Hematopoietic multipotent progenitor cell treated with erythropoietin and hydrocortisone succinate and interleukin-3 and kit ligand, for 4 days (in vitro differentiated cells): ENCODE results near the gene TMEM170A.
A peak's percentile ranks its signal among the peaks of the same experiment; 100 is the strongest.
"Not testable (repeated sequence)": the region's sequence is repeated elsewhere in the genome, so short reads cannot be mapped to it uniquely, and the experiment has no call there.

ENCODE experiments used
- DNase-seq: peaks from one replicate; pipeline ENCODE4 v3.0.0-alpha.2; 2015

TMEM170A gene, protein sequence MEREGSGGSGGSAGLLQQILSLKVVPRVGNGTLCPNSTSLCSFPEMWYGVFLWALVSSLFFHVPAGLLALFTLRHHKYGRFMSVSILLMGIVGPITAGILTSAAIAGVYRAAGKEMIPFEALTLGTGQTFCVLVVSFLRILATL

DNA sequence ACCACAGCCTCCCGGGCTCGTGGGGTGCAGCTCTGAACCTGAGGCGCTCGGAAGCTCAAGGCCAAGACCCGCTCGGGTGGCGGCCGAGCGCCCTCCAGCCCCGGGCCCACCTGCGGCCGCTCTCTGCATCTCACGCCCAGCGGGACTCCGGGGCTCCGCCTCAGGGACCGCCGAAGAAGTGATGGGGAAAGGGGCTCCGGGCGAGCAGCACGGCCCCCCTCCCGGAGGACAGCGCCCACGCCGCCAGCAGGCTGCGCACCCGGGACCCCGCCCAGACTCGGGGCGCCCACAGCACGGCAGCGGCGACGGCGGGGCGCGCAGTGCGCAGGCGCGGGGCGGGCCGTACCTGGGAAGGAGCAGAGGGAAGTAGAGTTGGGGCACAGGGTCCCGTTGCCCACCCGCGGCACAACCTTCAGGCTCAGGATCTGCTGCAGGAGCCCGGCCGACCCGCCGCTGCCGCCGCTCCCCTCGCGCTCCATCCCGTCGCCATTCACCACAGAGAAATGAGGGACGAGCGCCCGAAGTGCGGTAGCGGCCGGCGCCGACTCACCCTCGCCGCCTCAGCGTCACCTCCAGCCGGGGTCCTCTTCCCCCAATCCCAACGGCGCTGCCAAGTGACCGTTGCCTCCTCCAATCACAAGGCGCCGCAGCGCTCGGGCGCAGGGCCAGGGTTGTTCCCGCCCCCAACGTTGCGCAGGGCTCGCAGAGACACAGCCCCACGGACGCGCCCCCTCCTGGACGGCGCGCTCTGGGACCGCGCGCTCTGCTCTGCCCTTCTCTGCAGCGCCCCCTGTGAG is at the start of gene TMEM170A:
TSS of gene TMEM170A (minus strand) at position 568 of the 797 bp plus-strand sequence. CDS start at position 479, 89 bp downstream.
- peak; percentile 99 for DNase-seq

DNA sequence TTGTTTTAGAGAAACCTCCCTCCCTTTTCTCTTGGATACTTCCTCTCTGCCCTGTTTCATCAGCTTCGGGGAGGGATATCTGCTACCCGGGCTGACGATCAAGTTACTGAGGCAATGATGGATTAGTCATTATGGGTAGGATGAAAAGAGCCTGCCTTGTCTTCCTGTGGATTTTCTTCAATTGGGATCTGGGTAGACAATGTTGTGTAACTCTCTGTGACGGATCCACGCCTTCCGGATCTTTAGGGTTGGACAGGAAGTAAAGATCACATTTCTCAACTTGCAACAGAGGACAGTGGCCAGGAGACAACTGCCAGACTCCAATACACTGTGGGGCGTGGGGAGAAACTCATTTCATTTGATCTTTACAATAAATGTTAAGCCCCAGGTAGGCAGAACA is 42.1 kb upstream of the TMEM170A start:
- DNase-seq: peak; percentile 16

DNA sequence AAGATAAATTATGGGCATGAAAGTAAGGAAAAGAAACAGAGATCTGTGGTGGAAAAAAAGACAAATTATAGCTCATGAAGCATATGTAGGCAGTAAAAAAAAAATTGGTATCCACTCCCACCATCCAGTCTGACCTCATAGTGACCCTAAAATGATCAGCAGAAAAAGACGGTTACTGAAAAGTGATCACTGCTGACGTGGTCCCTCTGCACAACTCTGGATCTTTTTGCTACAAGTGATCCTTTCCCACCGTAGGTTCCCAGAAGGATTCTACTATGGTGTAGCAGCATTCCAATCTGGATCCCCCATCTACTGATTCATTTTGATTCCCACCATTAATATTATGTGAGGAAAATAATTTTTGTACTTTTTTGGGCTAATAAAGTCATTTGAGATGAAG is 41.6 kb upstream of the TMEM170A start:
- no peak for DNase-seq

DNA sequence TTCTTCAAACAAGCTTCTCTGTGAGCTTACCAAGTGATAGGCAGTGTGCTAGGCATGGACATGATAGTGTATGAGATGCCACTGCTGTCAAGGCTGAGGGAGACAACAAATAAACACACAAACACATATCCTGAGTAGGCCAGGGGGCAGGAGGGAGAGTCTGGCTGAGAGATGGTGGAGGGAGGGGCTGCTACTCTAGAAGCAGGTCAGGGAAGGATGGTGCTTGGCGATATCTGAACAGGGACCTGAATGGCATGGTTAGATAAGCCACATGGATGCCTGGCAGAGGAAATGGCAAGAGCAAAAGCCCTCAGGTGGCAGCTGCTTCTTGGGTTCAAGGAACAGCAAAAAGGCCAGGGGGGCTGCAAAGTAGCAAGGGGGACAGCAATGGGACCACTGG is 39.3 kb upstream of the TMEM170A start:
- DNase-seq: peak; percentile 78

DNA sequence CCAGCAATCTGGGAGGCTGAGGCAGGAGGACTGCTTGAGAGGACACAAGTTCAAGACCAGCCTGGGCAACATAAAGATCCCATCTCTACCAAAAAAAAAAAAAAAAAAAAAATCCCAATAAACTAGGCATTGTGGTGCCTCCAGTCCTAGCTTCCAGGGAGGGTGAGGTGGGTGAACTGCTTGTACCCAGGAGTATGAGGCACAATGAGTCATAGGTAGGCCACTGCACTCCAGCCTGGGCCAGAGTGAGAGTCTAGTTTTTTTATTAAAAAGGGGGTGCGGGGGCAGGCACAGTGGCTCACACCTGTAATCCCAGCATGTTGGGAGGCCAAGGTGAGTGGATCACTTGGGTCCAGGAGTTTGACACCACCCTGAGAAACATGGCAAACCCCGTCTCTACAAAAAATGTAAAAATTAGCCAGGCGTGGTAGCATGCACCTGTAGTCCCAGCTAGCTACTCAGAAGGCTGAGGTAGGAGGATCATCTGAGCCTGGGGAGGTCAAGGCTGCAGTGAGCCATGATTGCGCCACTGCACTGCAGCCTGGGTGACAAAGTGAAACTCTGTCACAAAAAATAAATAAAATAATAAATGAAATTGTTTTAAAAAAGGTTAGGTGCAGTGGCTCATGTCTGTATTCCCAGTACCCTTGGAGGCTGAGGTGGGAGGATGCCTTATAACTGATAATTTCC is 38.6 kb upstream of the TMEM170A start:
- no peak for DNase-seq

DNA sequence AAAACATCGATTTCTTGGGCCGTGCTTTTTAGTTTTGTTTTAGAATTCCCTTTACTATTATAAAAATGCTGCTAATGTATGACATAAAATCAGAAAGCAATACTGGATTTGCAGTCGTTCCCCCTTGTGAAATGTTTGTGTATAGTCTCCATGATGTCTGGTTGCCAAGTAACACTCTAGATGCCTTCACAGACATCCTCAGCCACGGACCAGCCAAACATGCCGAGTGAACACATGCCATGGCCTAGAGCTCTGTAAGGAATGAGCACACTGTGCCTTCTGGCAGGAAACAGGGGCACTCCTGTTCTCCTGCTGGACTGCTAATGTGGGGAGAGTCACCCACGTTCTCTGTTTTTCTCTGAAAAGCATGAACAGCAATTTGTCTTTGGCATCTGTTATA is 37.3 kb upstream of the TMEM170A start:
- not testable (repeated sequence) for DNase-seq

DNA sequence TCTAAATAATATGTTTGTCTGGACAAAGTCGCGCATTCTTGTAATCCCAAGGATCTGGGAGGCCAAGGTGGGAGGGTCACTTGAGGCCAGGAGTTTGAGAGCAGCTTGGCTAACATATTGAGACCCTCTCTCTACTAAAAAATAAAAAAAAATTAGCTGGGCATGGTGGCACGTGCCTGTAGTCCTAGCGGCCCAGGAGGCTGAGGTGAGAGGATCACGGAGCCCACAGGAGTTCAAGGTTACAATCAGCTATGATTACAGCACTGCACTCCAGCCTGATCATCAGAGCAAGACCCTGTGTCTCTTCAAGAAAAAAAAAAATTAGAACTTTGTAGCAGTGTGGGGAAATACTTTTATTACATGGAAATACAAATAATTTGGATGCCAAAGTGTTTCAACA is 36.9 kb upstream of the TMEM170A start:
- no peak for DNase-seq

DNA sequence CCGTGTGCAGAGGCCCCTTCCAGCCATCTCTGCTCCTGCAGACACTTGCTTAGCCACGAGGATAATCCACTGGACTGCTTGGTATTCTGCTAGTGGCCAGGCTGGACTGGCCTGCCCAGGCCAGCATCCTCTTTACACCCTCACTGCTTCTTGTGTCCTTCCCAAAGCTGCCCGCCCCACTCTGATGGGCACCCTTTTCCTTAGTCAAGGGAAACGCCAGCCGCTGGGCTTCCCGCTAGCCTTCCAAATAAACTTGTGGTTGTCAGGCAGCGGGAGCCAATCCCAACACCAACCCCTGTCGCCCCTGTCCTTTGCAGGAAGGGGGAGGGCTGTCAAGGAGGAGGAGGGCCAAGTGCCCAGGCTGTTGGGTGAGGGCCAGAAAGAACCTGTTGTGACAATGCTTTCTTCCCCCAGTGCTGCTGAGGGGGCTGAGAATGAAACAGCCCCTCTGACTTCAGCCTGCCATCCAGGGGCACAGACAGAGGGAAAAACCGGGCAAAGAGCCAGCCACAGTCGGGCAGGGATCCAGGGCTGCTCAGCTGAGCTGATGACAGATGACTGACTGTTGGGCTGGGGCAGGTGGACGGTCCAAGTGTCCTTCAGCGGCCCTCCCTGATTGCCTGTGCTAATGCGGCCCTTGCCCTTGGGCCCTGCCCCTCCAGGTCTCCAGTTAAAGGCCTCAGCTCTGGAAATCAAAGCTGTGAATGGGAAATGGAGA is 34.3 kb upstream of the TMEM170A start:
- peak; percentile 20 for DNase-seq

DNA sequence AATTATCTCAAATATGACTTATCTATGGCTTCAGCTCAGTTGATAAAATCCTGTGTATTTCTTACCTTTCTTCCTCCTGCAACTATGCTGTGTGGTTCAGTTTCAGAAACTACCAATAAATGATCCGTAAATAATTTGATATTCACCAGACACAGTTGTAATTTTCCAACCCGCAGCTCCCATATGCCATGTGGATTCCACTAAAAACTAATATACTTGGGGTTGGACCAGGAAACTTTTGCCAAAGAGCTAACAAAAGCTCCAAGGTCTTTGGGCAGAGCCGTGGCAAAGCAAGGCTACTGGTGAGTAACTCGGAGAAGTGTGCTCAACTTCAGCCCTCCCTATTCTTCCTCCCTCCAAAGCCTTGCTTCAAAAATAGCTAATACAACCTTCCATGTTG is 33.1 kb upstream of the TMEM170A start:
- DNase-seq: no peak

DNA sequence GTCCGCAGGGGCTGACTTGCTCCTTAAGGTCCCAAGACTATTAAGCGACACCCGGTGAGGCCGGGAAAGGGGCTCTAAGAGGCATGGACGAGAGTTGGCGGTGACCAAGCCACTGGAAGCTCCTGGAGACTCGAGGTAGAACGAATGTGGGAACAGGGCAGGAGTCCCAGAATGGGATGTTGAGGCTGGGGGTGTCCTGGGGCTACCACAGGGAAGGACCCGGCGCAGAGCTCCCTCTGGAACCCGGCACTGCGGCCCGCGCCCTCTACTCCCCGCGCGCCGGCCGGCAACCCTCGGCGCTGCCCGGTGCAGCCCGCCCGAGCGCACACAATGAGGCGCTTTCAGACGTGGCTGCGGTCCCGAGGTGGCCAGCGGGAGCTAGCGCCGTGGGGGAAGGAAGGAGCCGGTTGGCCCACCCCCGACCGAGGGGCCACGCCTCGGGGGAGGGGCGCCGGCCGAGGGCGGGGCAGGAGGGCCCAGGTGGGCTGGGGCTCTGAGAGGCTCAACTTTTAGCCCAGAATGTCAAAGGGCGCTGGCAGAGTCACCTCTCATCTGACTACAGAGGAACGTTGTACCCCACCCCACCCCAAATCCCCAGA is 30.7 kb upstream of the TMEM170A start, which contains the start of gene CHST6:
TSS of gene CHST6 (minus strand) at position 366 of the 599 bp plus-strand sequence. CDS start 15,613 bp downstream, outside the sequence.
- DNase-seq: peak; percentile 62

DNA sequence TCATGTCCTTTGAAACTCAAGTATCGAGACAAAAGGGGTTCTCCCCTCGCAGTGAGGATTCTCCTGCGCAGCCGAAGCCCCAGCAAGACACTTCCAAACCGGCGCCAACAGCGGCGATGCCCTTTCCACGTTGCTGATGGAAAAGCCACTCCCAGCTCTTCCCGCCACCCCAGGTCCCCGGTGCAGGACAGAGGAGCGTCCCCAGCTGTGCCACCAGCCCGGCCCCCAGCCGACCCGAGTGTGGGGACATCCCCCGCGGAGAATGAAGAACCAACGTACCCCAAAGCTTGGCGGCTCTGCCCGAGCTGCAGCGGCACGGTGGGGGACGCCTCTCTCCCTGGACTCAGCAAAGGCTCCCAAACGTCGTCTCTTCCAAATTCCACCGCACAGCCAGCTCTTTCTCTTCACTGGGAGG is 30.2 kb upstream of the TMEM170A start:
- no peak for DNase-seq

DNA sequence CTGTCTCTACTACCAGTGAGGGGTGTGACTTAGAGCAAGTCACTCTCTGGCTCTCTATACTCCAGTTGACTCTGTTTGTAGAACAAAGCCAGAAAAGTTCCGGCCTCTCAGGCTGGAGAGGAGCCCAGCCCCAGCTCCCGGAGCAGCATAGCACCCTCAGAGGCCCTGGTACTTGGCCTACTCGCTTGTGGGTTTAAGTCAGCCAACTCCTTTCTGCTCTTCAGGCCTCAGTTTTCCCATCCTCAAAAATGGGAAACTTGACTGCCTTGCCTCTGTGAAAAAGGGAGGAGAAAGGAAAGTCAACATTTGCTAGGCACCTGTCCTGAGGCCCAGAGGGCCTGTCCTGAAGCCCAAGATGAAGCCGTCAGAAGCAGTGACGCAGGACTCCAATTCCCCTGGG is 29.7 kb upstream of the TMEM170A start:
- no peak for DNase-seq

DNA sequence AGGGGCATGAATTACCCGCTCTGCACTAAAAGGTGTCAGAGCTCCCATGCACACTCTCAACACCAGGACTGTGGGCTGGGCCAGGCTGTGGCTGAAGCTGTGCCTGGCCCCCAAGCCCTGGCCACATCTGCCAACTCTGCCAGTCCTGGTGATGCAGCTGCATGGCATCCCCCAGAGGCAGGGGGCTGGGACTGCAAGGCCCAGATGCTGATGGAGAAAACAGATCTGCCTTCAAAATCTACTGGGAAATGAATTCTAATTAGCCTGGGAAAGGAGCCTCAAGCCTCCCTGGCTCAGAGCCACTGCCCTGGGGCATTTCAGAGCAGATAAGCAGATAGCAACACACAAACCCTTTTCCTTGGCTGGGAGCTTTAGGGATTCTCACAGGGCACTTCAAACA is 27.4 kb upstream of the TMEM170A start:
- DNase-seq: peak; percentile 39

DNA sequence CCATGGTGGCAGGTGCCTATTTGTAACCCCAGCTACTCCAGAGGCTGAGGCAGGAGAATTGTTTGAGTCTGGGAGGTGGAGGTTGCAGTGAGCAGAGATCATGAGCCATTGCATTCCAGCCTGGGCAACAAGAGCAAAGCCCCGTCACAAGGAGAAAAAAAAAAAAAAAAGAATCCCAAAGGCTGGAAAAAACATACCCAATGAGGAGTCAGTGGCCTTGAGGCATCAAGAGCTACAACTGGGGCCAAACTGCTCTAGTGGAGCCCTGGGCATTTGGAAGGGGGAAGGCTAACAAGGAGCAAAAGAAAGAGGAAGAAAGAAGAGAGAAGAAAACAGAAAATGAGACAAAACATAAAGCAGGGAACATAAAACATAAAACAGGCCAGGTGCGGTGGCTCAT is 23.8 kb upstream of the TMEM170A start:
- no peak for DNase-seq

DNA sequence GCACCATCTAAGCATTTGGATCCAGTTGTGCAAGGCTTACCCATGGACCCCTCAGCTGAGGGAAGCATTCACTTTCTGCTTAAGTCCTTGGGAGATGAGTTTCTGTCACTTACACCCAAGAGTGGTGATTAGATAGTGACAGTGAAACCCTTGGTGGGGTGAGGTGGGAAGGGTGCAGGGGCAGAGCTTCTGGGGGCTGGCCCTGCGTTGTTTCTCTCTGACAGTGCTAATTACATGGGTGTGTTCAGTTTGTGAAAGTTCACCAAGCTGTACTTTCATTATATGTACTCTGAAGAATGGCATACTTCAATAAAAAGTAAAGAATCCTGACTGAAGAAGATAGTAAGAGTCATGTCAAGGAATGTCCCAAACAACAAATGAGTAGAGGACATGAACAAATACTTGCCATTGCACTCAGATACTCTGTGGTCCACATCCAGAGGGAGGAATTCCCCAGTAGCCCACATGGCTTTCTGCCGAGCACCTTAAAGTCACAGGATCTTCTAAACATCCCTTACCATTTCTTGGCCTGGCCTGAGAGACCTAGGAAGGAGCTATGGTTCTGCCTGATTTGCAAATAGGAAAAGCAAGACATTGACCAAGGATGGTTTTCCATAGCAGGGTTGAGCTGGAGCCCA is 22.3 kb upstream of the TMEM170A start:
- no peak for DNase-seq

DNA sequence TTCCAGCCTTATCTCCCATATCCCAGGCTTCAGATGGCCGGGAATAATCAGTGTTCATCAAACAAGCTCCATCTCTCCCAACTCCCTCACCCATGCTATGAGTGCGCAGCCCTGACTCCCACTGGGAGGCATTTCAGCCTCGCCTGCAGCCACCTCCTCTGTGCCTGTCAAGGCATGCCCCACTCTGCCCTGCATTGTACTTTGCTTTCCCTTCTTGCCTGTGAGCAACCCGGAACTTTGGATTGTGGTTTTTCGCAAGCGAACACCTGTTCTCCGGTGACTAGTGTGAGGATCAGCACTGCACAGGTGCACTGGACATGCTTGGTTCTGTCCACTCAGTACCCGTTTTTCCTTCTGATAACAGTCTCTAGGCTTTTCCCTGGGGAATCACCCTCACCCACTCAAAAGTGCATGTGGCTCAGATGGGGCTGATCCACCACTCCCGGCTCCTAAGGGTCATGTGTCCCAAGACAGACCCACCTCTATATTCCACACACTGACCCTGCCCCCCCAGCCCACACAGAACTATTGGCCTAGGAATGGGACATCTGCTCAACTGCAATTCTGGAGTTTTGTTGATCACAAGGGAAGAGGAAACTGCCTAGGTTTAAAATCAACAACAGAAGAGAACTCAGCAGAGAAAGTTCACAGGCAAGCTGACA is 21.7 kb upstream of the TMEM170A start:
- no peak for DNase-seq

DNA sequence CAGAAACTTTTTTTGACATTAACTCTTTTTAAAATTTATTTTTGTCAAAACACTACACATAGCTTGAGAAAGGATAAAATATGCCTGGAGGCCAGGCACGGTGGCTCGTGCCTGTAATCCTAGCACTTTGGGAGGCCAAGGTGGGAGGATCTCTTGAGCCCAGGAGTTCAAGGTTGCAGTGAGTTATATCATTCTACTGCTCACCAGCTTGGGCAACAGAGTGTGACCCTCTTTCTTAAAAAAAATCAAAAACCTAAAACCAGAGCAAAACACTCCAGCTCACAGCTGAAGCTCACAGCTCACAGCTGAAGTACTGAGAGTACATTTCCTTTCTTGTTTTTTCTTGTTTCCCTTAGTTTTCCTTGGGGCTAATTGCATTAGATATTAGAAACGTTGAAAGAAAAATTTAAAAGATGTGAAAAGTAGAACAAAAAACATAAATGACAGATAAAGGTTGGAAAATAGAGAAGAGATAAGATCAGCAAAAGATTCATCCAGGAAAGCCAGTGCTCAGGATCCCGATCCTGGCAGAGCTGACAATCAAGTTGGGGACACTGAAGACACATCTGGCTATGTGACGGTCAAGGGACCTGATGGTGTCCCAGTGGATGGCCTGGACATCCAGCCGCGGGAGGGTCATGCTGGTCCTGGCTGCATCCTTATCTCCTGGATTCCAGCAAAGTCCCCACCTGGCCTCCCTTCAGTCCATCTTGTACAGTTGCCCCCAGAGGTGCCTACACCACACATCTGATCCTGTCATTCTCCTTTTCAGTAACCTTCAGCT is 20.9 kb upstream of the TMEM170A start:
- DNase-seq: no peak

DNA sequence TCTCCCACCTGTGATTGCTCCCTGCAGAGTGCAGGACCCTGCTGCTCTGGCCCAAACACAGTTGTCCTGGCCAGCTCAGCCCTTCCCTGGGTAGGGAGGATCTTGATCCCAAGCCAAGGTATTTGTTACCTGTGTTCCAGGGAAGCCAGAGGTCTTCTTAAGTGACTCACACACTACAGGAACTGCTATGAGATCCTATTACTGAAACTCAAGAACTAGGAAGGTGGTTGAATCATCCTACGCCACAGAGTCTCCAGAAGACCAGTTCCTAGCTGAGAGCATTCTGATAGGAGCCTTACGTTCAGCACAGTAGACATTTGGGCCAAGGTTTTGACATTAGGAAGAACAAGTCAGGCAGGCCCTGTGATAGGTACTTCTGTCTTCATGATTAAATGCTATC is 18.7 kb upstream of the TMEM170A start:
- no peak for DNase-seq

DNA sequence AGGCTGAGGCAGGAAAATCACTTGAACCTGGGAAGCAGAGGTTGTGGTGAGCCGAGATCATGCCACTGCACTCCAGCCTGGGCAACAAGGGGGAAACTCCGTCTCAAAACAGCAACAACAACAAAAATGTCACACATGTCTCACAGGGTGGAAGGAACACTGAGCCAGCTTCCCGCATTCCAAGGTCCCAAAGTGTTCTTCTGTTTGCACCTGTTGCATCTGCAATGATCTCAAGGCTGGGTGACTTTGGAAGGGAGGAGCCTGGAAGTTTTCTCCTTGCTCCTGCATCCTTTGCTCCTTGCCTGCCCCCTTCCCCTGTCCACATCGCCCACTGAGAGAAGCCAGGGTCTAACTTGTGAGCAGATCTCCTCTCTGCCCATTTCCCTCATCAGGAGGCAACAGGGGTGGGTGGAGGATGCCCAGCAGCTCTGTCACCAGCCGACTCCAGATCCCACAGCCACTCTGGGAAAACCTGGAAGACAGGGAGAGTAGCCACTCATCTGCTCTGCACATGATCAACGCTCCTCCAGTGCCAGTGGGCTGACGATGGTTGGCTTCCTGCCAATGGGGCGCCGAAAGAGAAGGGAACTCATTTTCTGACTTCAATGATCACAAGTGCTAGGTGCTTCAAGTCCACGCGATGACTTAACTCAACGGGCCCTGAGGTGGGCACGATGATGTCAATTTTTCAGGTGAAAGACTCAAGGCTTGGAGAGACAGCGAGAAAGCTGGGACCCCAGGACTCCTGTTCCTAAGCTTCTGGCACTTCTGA is 18.1 kb upstream of the TMEM170A start:
- DNase-seq: no peak

DNA sequence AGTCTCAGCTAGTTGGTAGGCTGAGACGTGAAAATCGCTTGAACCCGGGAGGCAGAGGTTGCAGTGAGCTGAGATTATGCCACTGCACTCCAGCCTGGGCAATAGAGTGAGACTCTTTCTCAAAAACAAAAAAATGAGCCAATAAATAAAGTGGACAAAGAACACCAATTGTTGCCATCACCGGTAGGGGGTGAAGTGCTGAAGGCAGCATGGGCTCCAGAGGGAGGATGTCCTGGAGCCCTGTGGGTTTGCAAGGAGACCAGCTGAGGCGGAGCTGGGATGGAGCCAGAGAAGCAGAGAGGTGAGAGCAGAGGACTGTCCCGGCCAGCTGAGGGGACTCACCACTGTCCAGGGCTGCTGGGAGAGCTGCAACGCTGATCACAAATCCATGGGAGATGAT is 17.0 kb upstream of the TMEM170A start:
- DNase-seq: no peak
